ENCODE results near the gene NFIA.

Gene NFIA

GRCh38 chr1:61162520-61163258 lies 80.3 kb downstream of the NFIA start:
- Histone ChIP-seq H3K9me3 (no peaks in the 10 kb centered on the region), H3K4me1 (no peaks in the 10 kb centered on the region; the same call in 1 of the 2 replicates), H3K27me3 (no peaks in the 10 kb centered on the region), H3K36me3 (no peaks in the 10 kb centered on the region), H3K4me3 (ENCODE audit: low read depth, low read length) (no peak overlapping the region)
- TF ChIP-seq CTCF (IDR thresholded peaks at IDR 0.05; ENCODE audit: low read depth, low read length), result no peak
- DNase-seq, result no peak

- Histone ChIP-seq H3K36me3 (no peaks in the 10 kb centered on the region), H3K4me3 (ENCODE audit: low read depth, low read length) (no peak overlapping the region), H3K9me3 (no peaks in the 10 kb centered on the region), H3K27me3 (no peaks in the 10 kb centered on the region), H3K4me1 (no peaks in the 10 kb centered on the region; the same call in 1 of the 2 replicates)
- no peak for DNase-seq
- TF ChIP-seq CTCF (IDR thresholded peaks at IDR 0.05; ENCODE audit: low read depth, low read length), result no peak
Measured at GRCh38 chr1:61163355-61163754, 81.0 kb downstream of the NFIA start.

- TF ChIP-seq CTCF (IDR thresholded peaks at IDR 0.05; ENCODE audit: low read depth, low read length), result no peak
- H3K4me1 ChIP-seq, result no peaks in the 10 kb centered on the region; the same call in 1 of the 2 replicates
- no peaks in the 10 kb centered on the region for H3K9me3 ChIP-seq
- no peak overlapping the region for H3K4me3 ChIP-seq (ENCODE audit: low read depth, low read length)
- no peak for DNase-seq
- H3K36me3 ChIP-seq, result no peaks in the 10 kb centered on the region
- no peaks in the 10 kb centered on the region for H3K27me3 ChIP-seq
Measured at GRCh38 chr1:61165402-61165801, 83.0 kb downstream of the NFIA start.

- H3K9me3 ChIP-seq, result no peaks in the 10 kb centered on the region
- no peak for DNase-seq
- peaks cover 6% of the 10 kb centered on the region for H3K4me1 ChIP-seq
- H3K27me3 ChIP-seq, result no peaks in the 10 kb centered on the region
- no peaks in the 10 kb centered on the region for H3K36me3 ChIP-seq
- H3K4me3 ChIP-seq (ENCODE audit: low read depth, low read length), result no peak overlapping the region
- TF ChIP-seq CTCF (IDR thresholded peaks at IDR 0.05; ENCODE audit: low read depth, low read length), result no peak
Measured at GRCh38 chr1:61167309-61167708, 84.9 kb downstream of the NFIA start.

- Histone ChIP-seq H3K27me3 (no peaks in the 10 kb centered on the region), H3K4me3 (ENCODE audit: low read depth, low read length) (no peak overlapping the region), H3K36me3 (no peaks in the 10 kb centered on the region), H3K9me3 (no peaks in the 10 kb centered on the region), H3K4me1 (peaks cover 9% of the 10 kb centered on the region)
- no peak for TF ChIP-seq CTCF (IDR thresholded peaks at IDR 0.05; ENCODE audit: low read depth, low read length)
- DNase-seq, result no peak
Measured at GRCh38 chr1:61169045-61169444, 86.7 kb downstream of the NFIA start.

- H3K27me3 ChIP-seq, result no peaks in the 10 kb centered on the region
- peaks cover 9% of the 10 kb centered on the region for H3K4me1 ChIP-seq
- no peaks in the 10 kb centered on the region for H3K36me3 ChIP-seq
- H3K4me3 ChIP-seq (ENCODE audit: low read depth, low read length), result no peak overlapping the region
- TF ChIP-seq CTCF (IDR thresholded peaks at IDR 0.05; ENCODE audit: low read depth, low read length), result no peak
- DNase-seq, result no peak
- H3K9me3 ChIP-seq, result no peaks in the 10 kb centered on the region
Measured at GRCh38 chr1:61169634-61170033, 87.3 kb downstream of the NFIA start.
